MV-4-11 (cell line): ENCODE results near the gene MATN3.

Source experiments
- DNase-seq: peaks from one replicate; lab custom pipeline; 2025; lab: John Stamatoyannopoulos, UW

The MATN3 gene

GRCh38 chr2:20037660-20038059 lies 25.2 kb upstream of the MATN3 start:
- no peak for DNase-seq

- DNase-seq = peak; percentile 54
Observed at GRCh38 chr2:20035955-20036666, 23.6 kb upstream of the MATN3 start.

GRCh38 chr2:20034821-20035220 lies 22.4 kb upstream of the MATN3 start:
- no peak for DNase-seq

- no peak for DNase-seq
Observed at GRCh38 chr2:20034218-20034617, 21.8 kb upstream of the MATN3 start.

GRCh38 chr2:20033322-20033721 lies 20.9 kb upstream of the MATN3 start:
- DNase-seq = no peak

GRCh38 chr2:20030224-20030623 lies 17.8 kb upstream of the MATN3 start:
- peak; percentile 22 for DNase-seq

GRCh38 chr2:20027705-20028434 lies 15.4 kb upstream of the MATN3 start:
- DNase-seq = no peak

- no peak for DNase-seq
Observed at GRCh38 chr2:20027260-20027677, 14.8 kb upstream of the MATN3 start.

GRCh38 chr2:20025065-20025786 lies 12.8 kb upstream of the MATN3 start:
- DNase-seq = peak; percentile 8

GRCh38 chr2:20023688-20024087 lies 11.2 kb upstream of the MATN3 start:
- peak; percentile 56 for DNase-seq

- peak; percentile 78 for DNase-seq
Observed at GRCh38 chr2:20021405-20022009, 9.0 kb upstream of the MATN3 start.

- no peak for DNase-seq
Observed at GRCh38 chr2:20019747-20020146, 7.3 kb upstream of the MATN3 start.

- no peak for DNase-seq
Observed at GRCh38 chr2:20018601-20019152, 6.2 kb upstream of the MATN3 start.

- no peak for DNase-seq
Observed at GRCh38 chr2:20016346-20016745, 3.9 kb upstream of the MATN3 start.

GRCh38 chr2:20015482-20016083 lies 3.1 kb upstream of the MATN3 start:
- peak; percentile 30 for DNase-seq

GRCh38 chr2:20013126-20013849 lies 820 bp upstream of the MATN3 start:
- no peak for DNase-seq

- DNase-seq = no peak
Observed at GRCh38 chr2:20012032-20012281, 511 bp downstream of the MATN3 start.

- no peak for DNase-seq
Observed at GRCh38 chr2:20011276-20012031, 1.0 kb downstream of the MATN3 start.

- no peak for DNase-seq
Observed at GRCh38 chr2:20008703-20009102, 3.8 kb downstream of the MATN3 start.

GRCh38 chr2:20005891-20006470 lies 6.5 kb downstream of the MATN3 start:
- DNase-seq = no peak
